ENCODE results near the gene LEAP2. TPM values are rescaled to one million over a fixed set of nuclear protein-coding genes. Genes with fewer than 3 reads are reported as not detected.
A peak's percentile ranks its signal among the peaks of the same experiment; 100 is the strongest.

Gene LEAP2
- total RNA-seq, 1 donor from 2014 or later, result 0.21 TPM

GRCh38 chr5:132873930-132874271 is 433 bp downstream of the LEAP2 start:
- TF ChIP-seq CTCF (IDR thresholded peaks at IDR 0.05), result no peak
- Histone ChIP-seq H3K36me3 (peaks cover 3 to 40% of the 10 kb centered on the region in 2 donors), H3K4me1 (peaks cover 0 to 8% of the 10 kb centered on the region in 2 donors)

GRCh38 chr5:132876020-132876759 is 2.7 kb downstream of the LEAP2 start:
- Histone ChIP-seq H3K36me3 (peaks cover 19 to 45% of the 10 kb centered on the region in 2 donors), H3K27ac (no peak overlapping the region)

More at GRCh38 chr5:132873930-132874271, 433 bp downstream of the LEAP2 start:
- no peaks in the 10 kb centered on the region for H3K9me3 ChIP-seq
- peak overlapping the region; percentile 36 to 40 for H3K27ac ChIP-seq
- H3K27me3 ChIP-seq, result no peaks in the 10 kb centered on the region
- intact Hi-C loops (cut with DNase I), result no loop called here
- no peak for DNase-seq (ENCODE audit: low spot score in 2 of 2)
- H3K4me3 ChIP-seq, result no peak overlapping the region

GRCh38 chr5:132877466-132877865 is 4.0 kb downstream of the LEAP2 start:
- TF ChIP-seq CTCF (IDR thresholded peaks at IDR 0.05), result no peak
- Histone ChIP-seq H3K4me3 (no peak overlapping the region), H3K4me1 (peaks cover 0 to 8% of the 10 kb centered on the region in 2 donors), H3K27me3 (no peaks in the 10 kb centered on the region), H3K27ac (peak overlapping the region in 1 of 2 donors; percentile 14), H3K9me3 (no peaks in the 10 kb centered on the region), H3K36me3 (peaks cover 32 to 52% of the 10 kb centered on the region in 2 donors)
- DNase-seq (ENCODE audit: low spot score in 2 of 2), result no peak
- intact Hi-C loops (cut with DNase I), result no loop called here

More at GRCh38 chr5:132876020-132876759, 2.7 kb downstream of the LEAP2 start:
- no peak for DNase-seq (ENCODE audit: low spot score in 2 of 2)
- H3K4me1 ChIP-seq, result peaks cover 0 to 8% of the 10 kb centered on the region in 2 donors
- no peaks in the 10 kb centered on the region for H3K9me3 ChIP-seq
- H3K4me3 ChIP-seq, result no peak overlapping the region
- no peak for TF ChIP-seq CTCF (IDR thresholded peaks at IDR 0.05)
- H3K27me3 ChIP-seq, result no peaks in the 10 kb centered on the region
- intact Hi-C loops (cut with DNase I), result no loop called here

- intact Hi-C loops (cut with DNase I), result no loop called here
- no peaks in the 10 kb centered on the region for H3K9me3 ChIP-seq
- no peaks in the 10 kb centered on the region for H3K27me3 ChIP-seq
- peak overlapping the region in 1 of 2 donors; percentile 14 for H3K27ac ChIP-seq
- peaks cover 0 to 5% of the 10 kb centered on the region in 2 donors for H3K4me1 ChIP-seq
- H3K4me3 ChIP-seq, result no peak overlapping the region
- no peak for DNase-seq (ENCODE audit: low spot score in 2 of 2)
- H3K36me3 ChIP-seq, result peaks cover 36 to 56% of the 10 kb centered on the region in 2 donors
- TF ChIP-seq CTCF (IDR thresholded peaks at IDR 0.05), result no peak
These were observed 4.5 kb downstream of the LEAP2 start for GRCh38 chr5:132877938-132878337.

GRCh38 chr5:132883261-132883834 is 9.9 kb downstream of the LEAP2 start:
- TF ChIP-seq CTCF (IDR thresholded peaks at IDR 0.05), result peak; percentile 37 to 54 (median 43)
- Histone ChIP-seq H3K27me3 (no peaks in the 10 kb centered on the region), H3K27ac (no peak overlapping the region), H3K4me1 (no peaks in the 10 kb centered on the region), H3K36me3 (peaks cover 75 to 82% of the 10 kb centered on the region in 2 donors), H3K9me3 (no peaks in the 10 kb centered on the region), H3K4me3 (no peak overlapping the region)
- intact Hi-C loops (cut with DNase I), result loop anchor here (5.0 kb wide), 1 partner anchor 51 kb away; the partner anchor contains the start of gene SHROOM1
- DNase-seq (ENCODE audit: low spot score in 2 of 2), result no peak
